ENCODE data around the gene PAF1. TPM values are rescaled to one million over a fixed set of nuclear protein-coding genes. Genes with fewer than 3 reads are reported as not detected.

Gene PAF1
- polyA plus RNA-seq, 2 of the 4 experiments (the other 2 are of a cell fraction): 103 to 110 TPM

- H3K4me2 ChIP-seq: no peak overlapping the region
- no peak overlapping the region for H3K27ac ChIP-seq
- no peak for FAIRE-seq
- ChIA-PET CTCF (interaction anchor here (0.8 to 23.5 kb wide), 8 partner anchors 9 to 366 kb away, joined by 3 to 457 read pairs (median 24); partner anchors contain the start of genes MED29, PAF1, PLEKHG2 and ZFP36), POLR2A (interaction anchor here (0.8 to 10.5 kb wide), 5 partner anchors 9 to 22 kb away, joined by 3 to 160 read pairs (median 5); partner anchors contain the start of gene RPS16)
- no peak for TF ChIP-seq MAFK (IDR thresholded peaks at IDR 0.05; ENCODE audit: partially characterized antibody)
- no peak for TF ChIP-seq E2F6 (IDR thresholded peaks at IDR 0.05; ENCODE audit: borderline replicate concordance, low read depth)
- no peak for TF ChIP-seq SREBF2 (IDR thresholded peaks at IDR 0.05)
- no peak for TF ChIP-seq JUNB (IDR thresholded peaks at IDR 0.05)
- TF ChIP-seq GATA3 (IDR thresholded peaks at IDR 0.05; ENCODE audit: borderline replicate concordance): no peak
- no peak for TF ChIP-seq ZSCAN20 (CRISPR knock-in tag; IDR thresholded peaks at IDR 0.05)
- no peak for TF ChIP-seq RARB (CRISPR knock-in tag; IDR thresholded peaks at IDR 0.05)
- no peak for TF ChIP-seq PBX3 (IDR thresholded peaks at IDR 0.05)
- TF ChIP-seq ZNF302 (CRISPR knock-in tag; IDR thresholded peaks at IDR 0.05): no peak
- TF ChIP-seq ATOH8 (CRISPR knock-in tag; IDR thresholded peaks at IDR 0.05; ENCODE audit: low read depth): no peak
- TF ChIP-seq JUN (IDR thresholded peaks at IDR 0.05): peak in 1 of 2 experiments; percentile 27; a peak in 1 of 5 replicates
- no peak for TF ChIP-seq MYC (IDR thresholded peaks at IDR 0.05; ENCODE audit: borderline replicate concordance, low read length)
- no peak for TF ChIP-seq SMC3 (IDR thresholded peaks at IDR 0.05)
- TF ChIP-seq POLR2AphosphoS2 (conservative IDR thresholded peaks at IDR 0.05; ENCODE audit: low read length): 0 out of 2 replicates have a peak, but pooled peaks have one; percentile 39
- TF ChIP-seq RFX5 (IDR thresholded peaks at IDR 0.05): no peak
- TF ChIP-seq EHF (CRISPR knock-in tag; IDR thresholded peaks at IDR 0.05): no peak
- TF ChIP-seq HOXA7 (CRISPR knock-in tag; IDR thresholded peaks at IDR 0.05): 0 out of 2 replicates have a peak, but pooled peaks have one; percentile 10
- TF ChIP-seq BHLHE40 (IDR thresholded peaks at IDR 0.05; ENCODE audit: low read depth, low read length): no peak
- TF ChIP-seq ELK1 (IDR thresholded peaks at IDR 0.05; ENCODE audit: low read depth, low read length): no peak
- TF ChIP-seq FOSL2 (IDR thresholded peaks at IDR 0.05): no peak
- TF ChIP-seq FOSL2 (CRISPR knock-in tag; IDR thresholded peaks at IDR 0.05): no peak
- no peak for TF ChIP-seq BCL3 (IDR thresholded peaks at IDR 0.05)
- no peak for TF ChIP-seq PHF8 (IDR thresholded peaks at IDR 0.05; ENCODE audit: borderline replicate concordance, low read depth)
- TF ChIP-seq HOXB5 (CRISPR knock-in tag; IDR thresholded peaks at IDR 0.05): no peak
- no peak for TF ChIP-seq RAD21 (conservative IDR thresholded peaks at IDR 0.05 in 1 of 2, IDR thresholded peaks at IDR 0.05 in 1 of 2)
- no peak for DNase-seq (ENCODE audit: low read depth in 1 of 2, low spot score in 1 of 2)
- no peak overlapping the region for H3K4me3 ChIP-seq
- no peak for ATAC-seq
- no peaks in the 10 kb centered on the region for H3K9me3 ChIP-seq
- 65% methylated on average over 5 of the region's 5 CpGs for WGBS (ENCODE audit: missing lambda C conversion rate)
- peaks cover 38% of the 10 kb centered on the region for H3K4me1 ChIP-seq
Observed at GRCh38 chr19:39426170-39426569, 35.3 kb upstream of the PAF1 start.
